Measurements from ENCODE around the gene AMFR. TPM values are rescaled to one million over a fixed set of nuclear protein-coding genes. Genes with fewer than 3 reads are reported as not detected.

AMFR gene
- total and polyA plus RNA-seq, 2 of the 8 experiments (the other 6 are each of a cell fraction or from before 2014, with no cell fraction given): 18.6 to 21.7 TPM

DNA sequence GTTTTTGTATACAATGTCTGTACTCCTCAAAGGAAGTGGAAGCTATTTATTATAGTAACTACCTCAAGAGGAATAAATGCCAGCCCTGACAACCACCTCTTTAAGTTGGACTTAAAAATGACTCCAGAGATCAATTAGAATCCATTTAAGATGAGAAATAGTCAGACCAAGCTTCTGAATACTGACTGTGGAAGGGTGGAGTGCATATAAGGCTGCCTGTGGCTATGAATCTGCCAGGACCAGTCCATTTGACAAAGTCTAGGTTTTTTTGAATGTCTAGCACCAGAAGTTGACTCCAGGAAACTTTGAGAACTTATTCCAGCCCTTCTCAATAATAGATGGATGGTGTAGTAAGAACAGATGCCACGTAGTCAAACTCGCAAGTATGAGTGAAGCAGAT, 41.0 kb upstream of the AMFR start:
- H3K23me2 ChIP-seq (ENCODE audit: low read depth, low read length): no peaks in the 10 kb centered on the region
- H3K79me1 ChIP-seq (ENCODE audit: low read depth, low read length): no peaks in the 10 kb centered on the region
- H4K5ac ChIP-seq (ENCODE audit: insufficient read length, low read depth, low read length): no peak overlapping the region
- CTCF ChIA-PET (ENCODE audit: partially characterized antibody): no interaction called here
- no peak overlapping the region for H2AFZ ChIP-seq (ENCODE audit: low read length)
- no peak for FAIRE-seq
- H4K8ac ChIP-seq (ENCODE audit: extremely low read depth, insufficient read depth, low read length): no peak overlapping the region
- no peak overlapping the region for H3K23ac ChIP-seq (ENCODE audit: insufficient read length)
- no peak overlapping the region for H2BK12ac ChIP-seq (ENCODE audit: low read depth, low read length)
- no peak overlapping the region for H3K18ac ChIP-seq (ENCODE audit: extremely low read depth, low read length)
- no peak overlapping the region for H3K9ac ChIP-seq (replicated peaks in 1 of 4; ENCODE audit: extremely low read depth in 1 of 4, low read depth in 3 of 4, low read length in 3 of 4)
- H3K56ac ChIP-seq (replicated peaks; ENCODE audit: insufficient read length, low read depth, low read length): no peak overlapping the region
- no peaks in the 10 kb centered on the region for H3K27me3 ChIP-seq (replicated peaks in 1 of 4; ENCODE audit: control insufficient read depth in 3 of 4, extremely low read depth in 1 of 4, insufficient read depth in 3 of 4, low read length in 3 of 4)
- POLR2A ChIA-PET (ENCODE audit: partially characterized antibody): no interaction called here
- H2BK15ac ChIP-seq (ENCODE audit: low read length): no peak overlapping the region
- H4K91ac ChIP-seq (replicated peaks; ENCODE audit: insufficient read length, low read length): no peak overlapping the region
- no peak overlapping the region for H2BK120ac ChIP-seq (replicated peaks; ENCODE audit: low read depth, low read length)
- H3K79me2 ChIP-seq (ENCODE audit: control insufficient read depth in 1 of 2, insufficient read depth in 2 of 2, low read length in 2 of 2): no peaks in the 10 kb centered on the region
- H3K4me2 ChIP-seq (ENCODE audit: insufficient read depth in 1 of 2, low read depth in 2 of 2, low read length in 2 of 2): no peak overlapping the region
- no peak for DNase-seq (ENCODE audit: low read depth in 1 of 2, low spot score in 2 of 2)
- H2BK20ac ChIP-seq (ENCODE audit: low read length): no peak overlapping the region
- no peak overlapping the region for H3K27ac ChIP-seq (ENCODE audit: low read depth, low read length)
- H3K9me3 ChIP-seq (ENCODE audit: insufficient read depth in 2 of 2, low read depth in 1 of 2, low read length in 1 of 2): no peaks in the 10 kb centered on the region
- H4K20me1 ChIP-seq (replicated peaks in 1 of 2; ENCODE audit: control insufficient read depth in 1 of 2, insufficient read depth in 2 of 2, low read length in 2 of 2): peaks cover 0 to 2% of the 10 kb centered on the region in 2 experiments
- H2BK5ac ChIP-seq (ENCODE audit: low read depth, low read length): no peak overlapping the region
- H3K14ac ChIP-seq (ENCODE audit: insufficient read length): no peak overlapping the region
- H2AK5ac ChIP-seq (ENCODE audit: low read depth, low read length): no peak overlapping the region
- H3K4me3 ChIP-seq (ENCODE audit: extremely low read depth in 1 of 4, insufficient read depth in 2 of 4, low read depth in 3 of 4, low read length in 4 of 4): no peak overlapping the region
- H3K4me1 ChIP-seq (replicated peaks in 1 of 4; ENCODE audit: control insufficient read depth in 3 of 4, insufficient read depth in 4 of 4, low read length in 3 of 4): no peaks in the 10 kb centered on the region
- 93% methylated on average over 2 of the region's 2 CpGs; no CpG with 5 or more reads in 1 of the 2 experiments for WGBS, 2 experiments (ENCODE audit: extremely low coverage in 1 of 2, insufficient coverage in 1 of 2, insufficient read length in 1 of 2, insufficient replicate concordance in 2 of 2, low coverage in 1 of 2, low lambda C conversion rate in 2 of 2, missing lambda C conversion rate in 1 of 2)
- H3K36me3 ChIP-seq (ENCODE audit: control insufficient read depth in 2 of 4, insufficient read depth in 4 of 4, low read length in 3 of 4): peaks cover 23 to 80% (median 62%) of the 10 kb centered on the region in 4 experiments
- H3K4ac ChIP-seq (replicated peaks; ENCODE audit: insufficient read length, low read depth, low read length): no peak overlapping the region
- no peak for TF ChIP-seq YY1 (IDR thresholded peaks at IDR 0.05; ENCODE audit: low read depth, low read length)
- no peak for TF ChIP-seq CHD2 (IDR thresholded peaks at IDR 0.05; ENCODE audit: low read length)
- TF ChIP-seq KDM1A (IDR thresholded peaks at IDR 0.05; ENCODE audit: borderline replicate concordance, low read length): no peak
- TF ChIP-seq, protein P1, sequence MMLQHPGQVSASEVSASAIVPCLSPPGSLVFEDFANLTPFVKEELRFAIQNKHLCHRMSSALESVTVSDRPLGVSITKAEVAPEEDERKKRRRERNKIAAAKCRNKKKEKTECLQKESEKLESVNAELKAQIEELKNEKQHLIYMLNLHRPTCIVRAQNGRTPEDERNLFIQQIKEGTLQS (IDR thresholded peaks at IDR 0.05; ENCODE audit: insufficient read depth, low read depth, low read length): no peak
- TF ChIP-seq SUZ12 (IDR thresholded peaks at IDR 0.05; ENCODE audit: low read length): no peak
